ENCODE results near the gene PCDHGB4.
A peak's percentile ranks its signal among the peaks of the same experiment; 100 is the strongest.

PCDHGB4 gene

DNA sequence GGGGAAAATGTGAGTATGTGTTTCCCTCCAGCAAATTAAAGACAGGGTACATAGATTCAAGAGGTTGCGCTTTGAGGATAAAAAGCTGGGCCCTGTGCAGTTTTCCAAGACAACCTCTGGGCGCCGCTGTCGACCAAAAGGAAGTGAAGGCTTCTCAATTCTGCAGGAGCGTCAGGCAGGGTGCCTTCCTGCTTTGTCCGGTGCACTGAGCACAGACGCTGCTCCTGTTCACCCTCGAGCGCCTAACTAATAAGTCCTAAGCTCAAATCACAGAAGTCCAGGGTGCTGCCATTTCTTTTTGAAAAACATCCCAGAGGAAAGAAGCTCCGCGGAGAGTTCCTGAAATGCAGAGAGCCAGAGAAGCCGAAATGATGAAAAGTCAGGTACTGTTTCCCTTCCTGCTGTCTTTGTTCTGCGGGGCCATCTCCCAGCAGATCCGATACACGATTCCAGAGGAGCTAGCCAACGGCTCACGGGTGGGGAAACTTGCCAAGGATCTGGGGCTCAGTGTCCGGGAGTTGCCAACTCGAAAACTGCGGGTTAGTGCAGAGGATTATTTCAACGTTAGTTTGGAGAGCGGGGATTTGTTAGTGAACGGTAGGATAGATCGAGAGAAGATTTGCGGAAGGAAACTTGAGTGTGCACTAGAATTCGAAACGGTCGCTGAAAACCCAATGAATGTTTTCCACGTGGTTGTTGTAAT is 37.4 kb upstream of the PCDHGB4 start, which contains the start of gene PCDHGB1:
Gene PCDHGB1 (plus strand): TSS at position 183 of the 703 bp plus-strand sequence. CDS start 162 bp downstream, at position 345.
- Histone ChIP-seq H3K79me2 (ENCODE audit: low read length) (no peaks in the 10 kb centered on the region), H3K4me1 (ENCODE audit: low read length) (no peaks in the 10 kb centered on the region), H3K9me2 (replicated peaks; ENCODE audit: insufficient read depth, low read length) (no peaks in the 10 kb centered on the region), H3K4me2 (ENCODE audit: low read depth, low read length) (peak within 1 kb of the TSS; percentile 69), H4K20me1 (ENCODE audit: insufficient read depth, low read length) (no peaks in the 10 kb centered on the region), H3K36me3 (replicated peaks; ENCODE audit: insufficient read depth, low read length) (no peaks in the 10 kb centered on the region), H3K9ac (ENCODE audit: low read length) (no peak within 1 kb of the TSS), H3K27me3 (replicated peaks; ENCODE audit: insufficient read depth, low read length) (0 out of 2 replicates have a peak, but pooled peaks cover 6% of the 10 kb centered on the region), H3F3A (ENCODE audit: insufficient read depth, low read length) (no peaks in the 10 kb centered on the region), H2AFZ (ENCODE audit: low read length) (peak within 1 kb of the TSS; percentile 67), H3K9me3 (replicated peaks; ENCODE audit: insufficient read depth, low read length) (no peaks in the 10 kb centered on the region), H3K27ac (ENCODE audit: low read length) (no peak within 1 kb of the TSS), H3K4me3 (ENCODE audit: low read length) (peak within 1 kb of the TSS; percentile 39)
- no peak for TF ChIP-seq EZH2 (optimal IDR thresholded peaks at IDR 0.05; ENCODE audit: low read depth, low read length)
- TF ChIP-seq EZH2phosphoT487 (IDR thresholded peaks at IDR 0.05; ENCODE audit: low read length): no peak
- TF ChIP-seq, protein P1, sequence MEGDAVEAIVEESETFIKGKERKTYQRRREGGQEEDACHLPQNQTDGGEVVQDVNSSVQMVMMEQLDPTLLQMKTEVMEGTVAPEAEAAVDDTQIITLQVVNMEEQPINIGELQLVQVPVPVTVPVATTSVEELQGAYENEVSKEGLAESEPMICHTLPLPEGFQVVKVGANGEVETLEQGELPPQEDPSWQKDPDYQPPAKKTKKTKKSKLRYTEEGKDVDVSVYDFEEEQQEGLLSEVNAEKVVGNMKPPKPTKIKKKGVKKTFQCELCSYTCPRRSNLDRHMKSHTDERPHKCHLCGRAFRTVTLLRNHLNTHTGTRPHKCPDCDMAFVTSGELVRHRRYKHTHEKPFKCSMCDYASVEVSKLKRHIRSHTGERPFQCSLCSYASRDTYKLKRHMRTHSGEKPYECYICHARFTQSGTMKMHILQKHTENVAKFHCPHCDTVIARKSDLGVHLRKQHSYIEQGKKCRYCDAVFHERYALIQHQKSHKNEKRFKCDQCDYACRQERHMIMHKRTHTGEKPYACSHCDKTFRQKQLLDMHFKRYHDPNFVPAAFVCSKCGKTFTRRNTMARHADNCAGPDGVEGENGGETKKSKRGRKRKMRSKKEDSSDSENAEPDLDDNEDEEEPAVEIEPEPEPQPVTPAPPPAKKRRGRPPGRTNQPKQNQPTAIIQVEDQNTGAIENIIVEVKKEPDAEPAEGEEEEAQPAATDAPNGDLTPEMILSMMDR (IDR thresholded peaks at IDR 0.05; ENCODE audit: low read length): peak; percentile 72
- peak; percentile 75 for DNase-seq

DNA sequence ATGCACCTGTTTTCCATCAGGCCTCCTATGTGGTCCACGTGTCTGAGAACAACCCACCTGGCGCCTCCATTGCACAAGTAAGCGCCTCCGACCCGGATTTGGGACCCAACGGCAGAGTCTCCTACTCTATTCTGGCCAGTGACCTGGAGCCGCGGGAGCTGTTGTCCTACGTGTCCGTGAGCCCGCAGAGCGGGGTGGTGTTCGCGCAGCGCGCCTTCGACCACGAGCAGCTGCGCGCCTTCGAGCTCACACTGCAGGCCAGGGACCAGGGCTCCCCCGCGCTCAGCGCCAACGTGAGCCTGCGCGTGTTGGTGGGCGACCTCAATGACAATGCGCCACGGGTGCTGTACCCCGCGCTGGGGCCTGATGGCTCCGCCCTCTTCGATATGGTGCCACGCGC is 35.9 kb upstream of the PCDHGB4 start:
- Histone ChIP-seq H3K79me2 (ENCODE audit: low read length) (no peaks in the 10 kb centered on the region), H4K20me1 (ENCODE audit: insufficient read depth, low read length) (no peaks in the 10 kb centered on the region), H3K4me3 (ENCODE audit: low read length) (no peak overlapping the region), H3K27me3 (replicated peaks; ENCODE audit: insufficient read depth, low read length) (0 out of 2 replicates have a peak, but pooled peaks cover 6% of the 10 kb centered on the region), H3K27ac (ENCODE audit: low read length) (no peak overlapping the region), H3F3A (ENCODE audit: insufficient read depth, low read length) (no peaks in the 10 kb centered on the region), H2AFZ (ENCODE audit: low read length) (no peak overlapping the region), H3K9ac (ENCODE audit: low read length) (no peak overlapping the region), H3K36me3 (replicated peaks; ENCODE audit: insufficient read depth, low read length) (no peaks in the 10 kb centered on the region), H3K4me1 (ENCODE audit: low read length) (no peaks in the 10 kb centered on the region), H3K9me3 (replicated peaks; ENCODE audit: insufficient read depth, low read length) (no peaks in the 10 kb centered on the region), H3K9me2 (replicated peaks; ENCODE audit: insufficient read depth, low read length) (no peaks in the 10 kb centered on the region), H3K4me2 (ENCODE audit: low read depth, low read length) (no peak overlapping the region)
- TF ChIP-seq EZH2phosphoT487 (IDR thresholded peaks at IDR 0.05; ENCODE audit: low read length) (no peak), EZH2 (optimal IDR thresholded peaks at IDR 0.05; ENCODE audit: low read depth, low read length) (no peak)
- TF ChIP-seq, protein P1 (IDR thresholded peaks at IDR 0.05; ENCODE audit: low read length): no peak
- no peak for DNase-seq

DNA sequence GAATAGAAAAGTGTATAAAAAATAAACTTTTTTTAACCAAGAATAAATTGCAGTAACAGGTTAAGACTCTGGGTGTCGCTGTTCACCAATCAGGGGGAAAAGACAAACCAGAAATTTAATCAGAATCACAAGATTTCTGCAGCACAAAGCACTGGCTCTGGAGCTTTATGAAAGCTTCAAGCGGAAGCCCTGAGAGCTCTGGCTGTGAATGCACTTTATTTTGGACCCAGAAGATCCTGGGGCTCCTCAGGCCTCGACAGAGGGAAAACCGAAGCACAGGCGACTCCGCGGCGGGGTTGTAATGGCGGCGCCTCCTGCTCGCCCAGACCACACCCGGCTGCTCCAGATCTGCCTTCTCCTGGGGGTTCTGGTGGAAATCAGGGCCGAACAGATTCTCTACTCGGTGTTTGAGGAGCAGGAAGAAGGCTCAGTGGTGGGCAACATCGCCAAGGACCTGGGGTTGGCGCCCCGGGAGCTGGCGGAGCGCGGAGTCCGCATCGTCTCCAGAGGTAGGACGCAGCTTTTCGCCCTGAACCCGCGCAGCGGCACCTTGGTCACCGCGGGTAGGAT is 32.5 kb upstream of the PCDHGB4 start, which contains the start of gene PCDHGA4:
Gene PCDHGA4 (plus strand): TSS at position 122 of the 570 bp plus-strand sequence. CDS start 87 bp downstream, at position 209.
- no peak for DNase-seq

More for the DNA sequence above, 32.5 kb upstream of the PCDHGB4 start, which contains the start of gene PCDHGA4:
- H3K4me3 ChIP-seq (ENCODE audit: low read length): no peak within 1 kb of the TSS
- peak within 1 kb of the TSS; percentile 16; the same call in 1 of the 2 replicates for H2AFZ ChIP-seq (ENCODE audit: low read length)
- no peaks in the 10 kb centered on the region for H4K20me1 ChIP-seq (ENCODE audit: insufficient read depth, low read length)
- no peaks in the 10 kb centered on the region for H3K9me3 ChIP-seq (replicated peaks; ENCODE audit: insufficient read depth, low read length)
- H3K4me2 ChIP-seq (ENCODE audit: low read depth, low read length): 0 out of 2 replicates have a peak within 1 kb of the TSS, but pooled peaks have one; percentile 8
- TF ChIP-seq EZH2phosphoT487 (IDR thresholded peaks at IDR 0.05; ENCODE audit: low read length) (no peak), EZH2 (optimal IDR thresholded peaks at IDR 0.05; ENCODE audit: low read depth, low read length) (no peak)
- TF ChIP-seq, protein P1 (IDR thresholded peaks at IDR 0.05; ENCODE audit: low read length): peak; percentile 54
- H3K9me2 ChIP-seq (replicated peaks; ENCODE audit: insufficient read depth, low read length): no peaks in the 10 kb centered on the region
- H3K27ac ChIP-seq (ENCODE audit: low read length): no peak within 1 kb of the TSS
- no peaks in the 10 kb centered on the region for H3K79me2 ChIP-seq (ENCODE audit: low read length)
- H3K4me1 ChIP-seq (ENCODE audit: low read length): no peaks in the 10 kb centered on the region
- 0 out of 2 replicates have a peak, but pooled peaks cover 6% of the 10 kb centered on the region for H3K27me3 ChIP-seq (replicated peaks; ENCODE audit: insufficient read depth, low read length)
- no peak within 1 kb of the TSS for H3K9ac ChIP-seq (ENCODE audit: low read length)
- no peaks in the 10 kb centered on the region for H3K36me3 ChIP-seq (replicated peaks; ENCODE audit: insufficient read depth, low read length)
- no peaks in the 10 kb centered on the region for H3F3A ChIP-seq (ENCODE audit: insufficient read depth, low read length)
